ENCODE data around the gene CALCR.
"Not testable (repeated sequence)": the region's sequence is repeated elsewhere in the genome, so short reads cannot be mapped to it uniquely, and the experiment has no call there.

CALCR gene

GRCh38 chr7:93562106-93562505 lies 12.4 kb downstream of the CALCR start:
- DNase-seq (ENCODE audit: low read depth in 2 of 3, low spot score in 1 of 3): no peak

GRCh38 chr7:93559639-93560491 lies 14.7 kb downstream of the CALCR start:
- DNase-seq (ENCODE audit: low read depth in 2 of 3, low spot score in 1 of 3): no peak

GRCh38 chr7:93558705-93559614 lies 15.6 kb downstream of the CALCR start:
- DNase-seq (ENCODE audit: low read depth in 2 of 3, low spot score in 1 of 3): no peak

- no peak for DNase-seq (ENCODE audit: low read depth in 2 of 3, low spot score in 1 of 3)
Observed at GRCh38 chr7:93551931-93552330, 22.6 kb downstream of the CALCR start.

- DNase-seq (ENCODE audit: low read depth in 2 of 3, low spot score in 1 of 3): no peak
Observed at GRCh38 chr7:93551063-93551895, 23.2 kb downstream of the CALCR start.

- DNase-seq (ENCODE audit: low read depth in 2 of 3, low spot score in 1 of 3): no peak
Observed at GRCh38 chr7:93547716-93548115, 26.8 kb downstream of the CALCR start.

- no peak for DNase-seq (ENCODE audit: low read depth in 2 of 3, low spot score in 1 of 3)
Observed at GRCh38 chr7:93544691-93545090, 29.8 kb downstream of the CALCR start.

- DNase-seq (ENCODE audit: low read depth in 2 of 3, low spot score in 1 of 3): no peak
Observed at GRCh38 chr7:93538061-93538460, 36.5 kb downstream of the CALCR start.

- no peak for DNase-seq (ENCODE audit: low read depth in 2 of 3, low spot score in 1 of 3)
Observed at GRCh38 chr7:93535616-93536015, 38.9 kb downstream of the CALCR start.

- DNase-seq (ENCODE audit: low read depth in 2 of 3, low spot score in 1 of 3): no peak
Observed at GRCh38 chr7:93530701-93531100, 43.8 kb downstream of the CALCR start.

GRCh38 chr7:93516834-93517233 lies 57.7 kb downstream of the CALCR start:
- DNase-seq (ENCODE audit: low read depth in 2 of 3, low spot score in 1 of 3): no peak

- DNase-seq (ENCODE audit: low read depth in 2 of 3, low spot score in 1 of 3): no peak
Observed at GRCh38 chr7:93515144-93515543, 59.4 kb downstream of the CALCR start.

- no peak for DNase-seq (ENCODE audit: low read depth in 2 of 3, low spot score in 1 of 3)
Observed at GRCh38 chr7:93509303-93509702, 65.2 kb downstream of the CALCR start.

- DNase-seq (ENCODE audit: low read depth in 2 of 3, low spot score in 1 of 3): no peak
Observed at GRCh38 chr7:93503088-93503487, 71.4 kb downstream of the CALCR start.

- not testable (repeated sequence) for DNase-seq (ENCODE audit: low read depth in 2 of 3, low spot score in 1 of 3)
Observed at GRCh38 chr7:93491860-93492259, 82.7 kb downstream of the CALCR start.

- DNase-seq (ENCODE audit: low read depth in 2 of 3, low spot score in 1 of 3): no peak
Observed at GRCh38 chr7:93476491-93477344, 97.8 kb downstream of the CALCR start.

- DNase-seq (ENCODE audit: low read depth in 2 of 3, low spot score in 1 of 3): no peak
Observed at GRCh38 chr7:93475811-93476210, 98.7 kb downstream of the CALCR start.

GRCh38 chr7:93471456-93471855 lies 103.1 kb downstream of the CALCR start:
- no peak for DNase-seq (ENCODE audit: low read depth in 2 of 3, low spot score in 1 of 3)

GRCh38 chr7:93463764-93464163 lies 110.8 kb downstream of the CALCR start:
- no peak for DNase-seq (ENCODE audit: low read depth in 2 of 3, low spot score in 1 of 3)

GRCh38 chr7:93461350-93461749 lies 113.2 kb downstream of the CALCR start:
- DNase-seq (ENCODE audit: low read depth in 2 of 3, low spot score in 1 of 3): no peak

All from stimulated activated CD4-positive, alpha-beta T cell treated with anti-CD3 and anti-CD28 coated beads, Interleukin-12 subunit alpha, Interleukin-12 subunit beta, amount 100 ng/mL, for 48 hours (primary cell).